ENCODE results near the gene ZBTB33. TPM values are rescaled to one million over a fixed set of nuclear protein-coding genes. Genes with fewer than 3 reads are reported as not detected.
A peak's percentile ranks its signal among the peaks of the same experiment; 100 is the strongest.

Gene ZBTB33
- total RNA-seq, 2 experiments from 2014 or later, result 11.6 to 12.4 TPM

GRCh38 chrX:120299928-120300327 lies 49.3 kb downstream of the ZBTB33 start:
- no peaks in the 10 kb centered on the region for H3K27me3 Mint-ChIP-seq
- peaks cover 16% of the 10 kb centered on the region for H3K4me1 Mint-ChIP-seq (ENCODE audit: low read depth)
- H3K36me3 Mint-ChIP-seq (ENCODE audit: low read depth), result no peaks in the 10 kb centered on the region
- H3K9me3 Mint-ChIP-seq, result no peaks in the 10 kb centered on the region
- no peak for ATAC-seq
- intact Hi-C loops (cut with micrococcal nuclease), result loop anchor here (10.0 kb wide), 1 partner anchor 45 kb away; the partner anchor contains the start of gene ZBTB33
- ChIA-PET POLR2A (no interaction called here), CTCF (interaction anchor here (0.6 kb wide), 1 partner anchor 364 kb away, joined by 3 read pairs; no protein-coding TSS in a partner anchor)
- H3K4me3 Mint-ChIP-seq, result no peak overlapping the region
- no peak for TF ChIP-seq CTCF (IDR thresholded peaks at IDR 0.05)
- H3K27ac Mint-ChIP-seq, result no peak overlapping the region
- DNase-seq, result no peak

- H3K36me3 Mint-ChIP-seq (ENCODE audit: low read depth), result no peaks in the 10 kb centered on the region
- ATAC-seq (no peak), DNase-seq (no peak)
- ChIA-PET CTCF (interaction anchor here (0.9 kb wide), 1 partner anchor 9 kb away, joined by 5 read pairs; the partner anchor contains the start of gene TMEM255A), POLR2A (no interaction called here)
- H3K4me1 Mint-ChIP-seq (ENCODE audit: low read depth), result peaks cover 13% of the 10 kb centered on the region
- no peak overlapping the region for H3K4me3 Mint-ChIP-seq
- intact Hi-C loops (cut with micrococcal nuclease), result loop anchor here (10.0 kb wide), 1 partner anchor 47 kb away; the partner anchor contains the start of gene ZBTB33
- TF ChIP-seq CTCF (IDR thresholded peaks at IDR 0.05), result no peak
- no peaks in the 10 kb centered on the region for H3K9me3 Mint-ChIP-seq
- H3K27ac Mint-ChIP-seq, result no peak overlapping the region
- no peaks in the 10 kb centered on the region for H3K27me3 Mint-ChIP-seq
These were observed 50.9 kb downstream of the ZBTB33 start for GRCh38 chrX:120301497-120301896.

- Mint-ChIP-seq H3K9me3 (no peaks in the 10 kb centered on the region), H3K36me3 (ENCODE audit: low read depth) (no peaks in the 10 kb centered on the region), H3K27me3 (peaks cover 3% of the 10 kb centered on the region), H3K27ac (no peak overlapping the region), H3K4me1 (ENCODE audit: low read depth) (peaks cover 18% of the 10 kb centered on the region), H3K4me3 (no peak overlapping the region)
- intact Hi-C loops (cut with micrococcal nuclease), result loop anchor here (10.0 kb wide), 1 partner anchor 47 kb away; the partner anchor contains the start of gene ZBTB33
- ATAC-seq, result no peak
- DNase-seq, result no peak
- no peak for TF ChIP-seq CTCF (IDR thresholded peaks at IDR 0.05)
- ChIA-PET CTCF (interaction anchor here (0.9 kb wide), 1 partner anchor 9 kb away, joined by 5 read pairs; the partner anchor contains the start of gene TMEM255A), POLR2A (no interaction called here)
These were observed 51.3 kb downstream of the ZBTB33 start for GRCh38 chrX:120301960-120302359.

- ATAC-seq (peak; percentile 80), DNase-seq (peak; percentile 29)
- Mint-ChIP-seq H3K27ac (no peak overlapping the region), H3K4me1 (ENCODE audit: low read depth) (peaks cover 19% of the 10 kb centered on the region), H3K36me3 (ENCODE audit: low read depth) (no peaks in the 10 kb centered on the region), H3K27me3 (peaks cover 6% of the 10 kb centered on the region), H3K4me3 (no peak overlapping the region), H3K9me3 (no peaks in the 10 kb centered on the region)
- intact Hi-C loops (cut with micrococcal nuclease), result loop anchor here (10.0 kb wide), 1 partner anchor 48 kb away; the partner anchor contains the start of gene ZBTB33
- ChIA-PET CTCF (no interaction called here), POLR2A (no interaction called here)
- no peak for TF ChIP-seq CTCF (IDR thresholded peaks at IDR 0.05)
These were observed 51.8 kb downstream of the ZBTB33 start for GRCh38 chrX:120302434-120302833.

- POLR2A ChIA-PET, result no interaction called here
- Mint-ChIP-seq H3K4me3 (no peak overlapping the region), H3K36me3 (ENCODE audit: low read depth) (no peaks in the 10 kb centered on the region), H3K27me3 (peaks cover 18% of the 10 kb centered on the region), H3K27ac (no peak overlapping the region), H3K4me1 (ENCODE audit: low read depth) (peaks cover 20% of the 10 kb centered on the region), H3K9me3 (no peaks in the 10 kb centered on the region)
- ATAC-seq (no peak), DNase-seq (no peak)
- TF ChIP-seq CTCF (IDR thresholded peaks at IDR 0.05), result no peak
- intact Hi-C loops (cut with micrococcal nuclease), result loop anchor here (10.0 kb wide), 1 partner anchor 49 kb away; the partner anchor contains the start of gene ZBTB33
- CTCF ChIA-PET, result no interaction called here
These were observed 53.6 kb downstream of the ZBTB33 start for GRCh38 chrX:120304256-120304655.
